Gastroesophageal sphincter (tissue), 3 donors: ENCODE measurements around the gene ZC3H18.

Source experiments
- CTCF ChIP-seq, 4 experiments: fragments of 200-600 bp in 2 of 4; fragments of 450-650 bp in 2 of 4; sonication (generic) in 1 of 4; IDR thresholded peaks; one replicate each; pipeline ENCODE4 v1.5.1; 2017 to 2019; ENCODE audit warnings: antibody characterized with exemption in 4 of 4, mild to moderate bottlenecking in 2 of 4, moderate library complexity in 2 of 4
- EP300 ChIP-seq: sonication (generic); formaldehyde crosslinking; IDR thresholded peaks from one replicate; pipeline ENCODE4 v1.6.1; 2017; ENCODE audit warnings: antibody characterized with exemption, mild to moderate bottlenecking
- POLR2A ChIP-seq, 2 donors: fragments of 450-650 bp; IDR thresholded peaks; one replicate each; pipeline ENCODE4 v1.6.1; 2017; ENCODE audit warnings: antibody characterized with exemption in 2 of 2, mild to moderate bottlenecking in 2 of 2, moderate library complexity in 1 of 2
- POLR2AphosphoS5 ChIP-seq: sonication (generic); formaldehyde crosslinking; IDR thresholded peaks from one replicate; pipeline ENCODE4 v1.6.1; 2017; ENCODE audit warnings: antibody characterized with exemption

- TF ChIP-seq CTCF (IDR thresholded peaks at IDR 0.05) (no peak), EP300 (no peak), POLR2A (IDR thresholded peaks at IDR 0.05) (no peak), POLR2AphosphoS5 (no peak)
Measured at GRCh38 chr16:88530051-88530857, 39.9 kb upstream of the ZC3H18 start.
